GM19463 (cell line): ENCODE results near the gene ZSCAN1.
"Not testable (repeated sequence)": the region's sequence is repeated elsewhere in the genome, so short reads cannot be mapped to it uniquely, and the experiment has no call there.

ENCODE experiments used
- ATAC-seq: cut with Tn5 transposase; IDR thresholded peaks from one replicate; pipeline ENCODE4 v1.9.1; 2021; ENCODE audit warnings: mild to moderate bottlenecking, moderate library complexity; ENCODE audit not compliant: unreplicated experiment

Gene ZSCAN1

GRCh38 chr19:58033741-58034476 lies at the start of gene ZSCAN1:
Gene ZSCAN1 (plus strand): TSS chr19:58034025. CDS start chr19:58037837, 3,812 bp downstream.
- ATAC-seq: no peak

- ATAC-seq: no peak
Observed at GRCh38 chr19:57992841-57993240, 41.0 kb upstream of the ZSCAN1 start.

GRCh38 chr19:58000677-58001076 lies 33.1 kb upstream of the ZSCAN1 start:
- ATAC-seq: no peak

GRCh38 chr19:58001895-58002369 lies 31.9 kb upstream of the ZSCAN1 start:
- no peak for ATAC-seq

- peak; percentile 98 for ATAC-seq
Observed at GRCh38 chr19:58002384-58003173, 31.2 kb upstream of the ZSCAN1 start, which contains the start of gene ZNF606. Gene ZNF606 (minus strand): TSS chr19:58002820. CDS start chr19:58001319, 1,501 bp downstream.

GRCh38 chr19:58003174-58003828 lies 30.5 kb upstream of the ZSCAN1 start:
- ATAC-seq: no peak

- ATAC-seq: no peak
Observed at GRCh38 chr19:58007285-58007684, 26.5 kb upstream of the ZSCAN1 start.

GRCh38 chr19:58008877-58009276 lies 24.9 kb upstream of the ZSCAN1 start:
- ATAC-seq: not testable (repeated sequence)

GRCh38 chr19:58009301-58009665 lies 24.5 kb upstream of the ZSCAN1 start:
- ATAC-seq: no peak

- ATAC-seq: no peak
Observed at GRCh38 chr19:58009666-58010301, 24.0 kb upstream of the ZSCAN1 start.

- ATAC-seq: no peak
Observed at GRCh38 chr19:58010507-58010906, 23.3 kb upstream of the ZSCAN1 start.

GRCh38 chr19:58014141-58014540 lies 19.7 kb upstream of the ZSCAN1 start:
- ATAC-seq: no peak

- no peak for ATAC-seq
Observed at GRCh38 chr19:58020129-58020528, 13.7 kb upstream of the ZSCAN1 start.

GRCh38 chr19:58021541-58022282 lies 12.1 kb upstream of the ZSCAN1 start:
- ATAC-seq: no peak

- no peak for ATAC-seq
Observed at GRCh38 chr19:58022283-58022660, 11.6 kb upstream of the ZSCAN1 start.

- ATAC-seq: no peak
Observed at GRCh38 chr19:58024661-58025060, 9.2 kb upstream of the ZSCAN1 start.

GRCh38 chr19:58034477-58034793 lies 610 bp downstream of the ZSCAN1 start:
- ATAC-seq: no peak

GRCh38 chr19:58035863-58036262 lies 2.0 kb downstream of the ZSCAN1 start:
- ATAC-seq: no peak

GRCh38 chr19:58037927-58038687 lies 4.3 kb downstream of the ZSCAN1 start:
- ATAC-seq: no peak
